Forelimb muscle (tissue), 1 donor: ENCODE measurements around the gene DCDC2B. TPM values are rescaled to one million over a fixed set of nuclear protein-coding genes. Genes with fewer than 3 reads are reported as not detected.

ENCODE experiments used
- DNase-seq: peaks from one replicate; pipeline ENCODE4 v3.0.0-alpha.2; 2013; ENCODE audit warnings: low read depth
- polyA plus RNA-seq: library from polyadenylated mRNA; unstranded; fragments of 120-200 nt; gene quantifications from one replicate; pipeline ENCODE4 v1.2.1, GENCODE V29; 2013; ENCODE audit not compliant: insufficient read length

DCDC2B gene
- polyA plus RNA-seq, 1 donor = 0.66 TPM

GRCh38 chr1:32195972-32196823, 12.7 kb upstream of the DCDC2B start:
- DNase-seq = no peak

DNA sequence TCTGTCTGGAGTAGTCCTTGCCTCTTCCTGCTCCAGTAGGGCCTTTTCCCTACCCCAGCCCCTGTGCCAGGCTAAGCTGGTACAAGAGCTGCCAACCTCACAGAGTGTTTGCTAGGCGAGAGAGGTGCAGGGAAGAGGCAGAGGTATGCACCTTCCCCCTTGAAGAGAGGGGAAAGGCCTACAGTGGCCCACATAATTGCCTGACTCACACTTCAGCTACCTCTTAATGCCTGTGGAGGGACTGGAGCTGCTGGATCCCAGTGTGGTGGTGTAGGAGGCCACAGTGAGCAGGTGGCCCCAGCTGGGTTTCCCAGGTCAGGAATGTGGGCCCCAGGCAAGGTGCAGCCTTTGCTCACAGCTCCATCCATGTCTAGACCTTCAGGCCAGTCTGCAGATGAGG, 11.8 kb upstream of the DCDC2B start:
- no peak for DNase-seq

DNA sequence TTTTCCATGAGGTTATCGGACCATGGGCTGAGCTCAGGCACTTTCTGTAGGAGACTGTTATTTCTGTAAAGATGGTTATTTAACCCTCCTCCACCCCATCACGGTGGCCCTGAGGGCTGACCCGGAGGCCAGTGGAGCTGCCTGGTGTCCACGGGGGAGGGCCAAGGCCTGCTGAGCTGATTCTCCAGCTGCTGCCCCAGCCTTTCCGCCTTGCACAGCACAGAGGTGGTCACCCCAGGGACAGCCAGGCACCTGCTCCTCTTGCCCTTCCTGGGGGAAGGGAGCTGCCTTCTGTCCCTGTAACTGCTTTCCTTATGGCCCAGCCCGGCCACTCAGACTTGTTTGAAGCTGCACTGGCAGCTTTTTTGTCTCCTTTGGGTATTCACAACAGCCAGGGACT, 11.1 kb upstream of the DCDC2B start:
- DNase-seq = no peak

DNA sequence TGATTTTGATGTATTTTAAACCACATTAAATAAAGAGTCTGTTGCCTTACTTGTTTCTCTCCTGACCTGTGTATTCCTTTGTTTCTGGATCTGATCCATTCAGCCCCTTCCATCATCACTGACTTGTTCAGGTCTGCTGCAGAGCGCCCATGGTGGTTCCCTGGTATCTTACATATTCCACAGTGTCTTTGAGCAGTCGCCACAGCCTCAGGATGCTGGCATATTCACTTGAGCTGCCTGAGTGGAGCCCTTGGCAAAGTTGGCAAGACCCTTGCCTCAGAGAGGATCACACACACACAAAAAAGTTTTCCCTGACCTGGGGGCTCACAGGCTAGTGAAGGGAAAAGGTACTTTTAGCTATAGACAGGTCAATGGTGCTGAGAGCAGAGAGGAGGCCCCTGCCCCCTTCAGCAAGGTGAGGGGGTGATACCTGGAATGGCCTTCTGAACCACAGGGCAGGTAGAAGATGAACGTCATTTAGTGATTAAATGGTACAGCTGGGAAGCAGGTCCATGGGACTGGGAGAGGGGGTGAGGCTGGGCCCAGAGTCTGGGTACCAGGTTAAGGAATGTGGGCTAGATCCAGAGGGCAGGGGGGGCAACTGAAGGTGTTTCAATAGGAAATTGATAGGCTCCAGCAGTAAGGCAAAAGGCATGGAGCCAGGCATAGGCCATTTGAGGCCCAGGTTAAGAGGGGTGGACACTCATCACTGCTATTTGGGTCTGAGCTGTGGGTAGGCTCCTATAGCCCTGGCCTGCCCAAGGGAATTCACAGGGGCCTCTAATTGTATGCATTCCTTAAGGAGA, 10.4 kb upstream of the DCDC2B start:
- DNase-seq = no peak

GRCh38 chr1:32199043-32199716, 9.7 kb upstream of the DCDC2B start:
- no peak for DNase-seq

DNA sequence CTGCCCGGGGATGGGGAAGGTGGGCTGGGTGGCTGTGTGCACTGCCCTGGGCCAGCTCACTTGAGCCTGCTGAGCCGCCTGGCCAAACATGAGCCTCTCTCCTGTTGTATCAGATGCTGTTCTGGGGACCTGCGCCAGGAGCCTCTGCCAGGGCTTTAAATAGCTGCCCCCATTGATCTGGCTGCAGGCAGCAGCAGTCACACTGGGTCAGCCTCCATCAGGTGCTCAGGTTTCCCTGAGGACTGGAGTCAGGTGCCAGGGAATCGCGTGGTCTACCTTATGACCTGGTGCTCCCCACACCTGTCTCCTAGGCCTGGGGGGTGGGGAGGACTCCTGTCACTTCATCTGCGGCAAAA, 9.2 kb upstream of the DCDC2B start:
- no peak for DNase-seq

GRCh38 chr1:32200226-32201010, 8.5 kb upstream of the DCDC2B start, which contains the start of gene CCDC28B:
TSS of gene CCDC28B (plus strand) at chr1:32200595. CDS start at chr1:32201936, 1,341 bp downstream.
- no peak for DNase-seq

- no peak for DNase-seq
Measured at GRCh38 chr1:32201011-32201855, 7.7 kb upstream of the DCDC2B start.

DNA sequence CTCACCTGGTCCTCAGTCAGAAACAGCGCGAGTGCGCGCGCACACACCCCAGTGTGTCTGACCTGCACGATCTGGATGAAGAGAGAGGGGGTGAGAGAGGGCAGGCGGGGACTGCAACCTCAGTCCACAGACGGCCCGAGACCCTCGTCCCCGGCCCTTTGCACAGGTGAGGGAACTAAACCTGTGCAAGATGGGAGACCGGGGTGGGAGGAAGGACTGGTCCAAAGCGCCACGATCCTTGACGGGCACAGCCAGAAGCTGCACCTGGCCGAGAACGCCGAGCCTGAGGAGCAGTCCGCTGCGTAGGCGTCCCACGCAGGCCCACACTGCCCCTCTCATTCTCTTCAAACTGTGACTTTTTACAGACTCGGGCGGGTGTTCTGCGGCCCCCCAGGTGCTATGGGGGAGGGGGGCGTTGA, 3.9 kb upstream of the DCDC2B start:
- DNase-seq = no peak

DNA sequence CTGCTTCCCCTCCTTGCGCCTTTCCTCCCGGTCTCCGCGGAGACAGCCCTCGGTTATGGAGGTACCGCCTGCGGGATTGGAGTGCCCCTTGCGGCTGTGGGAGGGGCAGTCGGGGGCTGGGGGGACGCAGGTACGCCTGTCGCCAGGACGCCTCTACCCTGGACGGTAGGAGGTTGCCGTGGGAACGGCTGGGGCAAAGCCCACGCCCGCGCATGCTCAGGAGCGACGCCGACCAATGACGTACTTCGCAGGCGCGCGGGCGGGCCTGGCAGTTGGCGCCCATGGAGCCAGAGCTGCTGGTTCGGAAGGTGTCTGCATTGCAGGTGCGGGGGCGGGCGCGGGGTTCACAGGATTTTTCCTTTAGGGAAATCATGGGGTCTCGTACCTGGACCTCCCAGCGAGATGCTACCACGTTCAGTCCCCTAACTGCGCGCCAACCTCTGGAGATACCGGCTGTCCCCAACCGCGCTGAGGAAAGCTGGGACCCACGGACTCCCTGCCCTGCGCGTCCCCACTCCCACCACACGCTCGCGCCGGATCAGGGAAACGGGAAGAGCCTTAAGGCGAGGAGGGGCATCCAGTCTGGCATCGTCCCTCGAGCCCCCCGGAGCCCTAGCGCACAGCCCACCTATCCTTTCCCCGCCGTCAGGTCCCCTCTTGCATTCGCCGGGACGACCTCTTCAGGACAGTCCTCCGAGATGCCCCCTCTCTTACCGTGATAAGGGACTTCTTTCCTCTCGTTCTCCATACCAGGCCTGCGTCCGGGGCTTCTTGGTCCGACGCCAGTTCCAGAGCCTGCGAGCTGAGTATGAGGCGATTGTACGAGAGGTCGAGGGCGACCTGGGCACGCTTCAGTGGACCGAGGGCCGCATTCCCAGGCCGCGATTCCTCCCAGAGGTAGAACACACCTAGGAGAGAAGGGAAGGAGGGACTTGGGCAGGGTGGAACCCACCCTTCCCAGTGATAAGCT, 3.2 kb upstream of the DCDC2B start, which contains the start of gene IQCC:
TSS of gene IQCC (plus strand) at position 271 of the 970 bp plus-strand sequence. CDS start at position 282, 11 bp downstream.
- DNase-seq = no peak

- no peak for DNase-seq
Measured at GRCh38 chr1:32208469-32208868, 420 bp upstream of the DCDC2B start.

GRCh38 chr1:32215629-32216480, 7.0 kb downstream of the DCDC2B start:
- DNase-seq = no peak

DNA sequence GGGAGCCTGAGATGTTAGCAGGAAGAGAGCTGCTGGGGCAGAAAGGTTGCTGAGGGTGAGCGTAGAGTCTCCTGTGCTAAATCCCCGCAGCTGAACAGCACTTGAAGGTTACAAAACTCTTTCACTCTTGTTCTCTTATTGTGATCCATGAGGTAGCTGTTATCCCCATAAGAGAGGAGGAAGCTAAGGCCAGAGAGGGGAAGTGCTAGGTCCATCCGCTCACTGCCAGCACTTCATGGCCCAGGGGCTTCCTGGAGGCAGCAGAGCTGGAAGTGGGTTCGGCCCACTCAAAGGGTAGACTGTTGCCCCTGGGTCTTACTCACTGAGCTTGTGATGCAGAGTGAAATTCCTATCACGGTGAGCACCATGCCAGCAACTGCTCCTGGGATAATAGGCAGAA, 7.7 kb downstream of the DCDC2B start:
- no peak for DNase-seq

GRCh38 chr1:32219022-32219421, 10.1 kb downstream of the DCDC2B start:
- DNase-seq = no peak

- no peak for DNase-seq
Measured at GRCh38 chr1:32220746-32221580, 12.1 kb downstream of the DCDC2B start.

DNA sequence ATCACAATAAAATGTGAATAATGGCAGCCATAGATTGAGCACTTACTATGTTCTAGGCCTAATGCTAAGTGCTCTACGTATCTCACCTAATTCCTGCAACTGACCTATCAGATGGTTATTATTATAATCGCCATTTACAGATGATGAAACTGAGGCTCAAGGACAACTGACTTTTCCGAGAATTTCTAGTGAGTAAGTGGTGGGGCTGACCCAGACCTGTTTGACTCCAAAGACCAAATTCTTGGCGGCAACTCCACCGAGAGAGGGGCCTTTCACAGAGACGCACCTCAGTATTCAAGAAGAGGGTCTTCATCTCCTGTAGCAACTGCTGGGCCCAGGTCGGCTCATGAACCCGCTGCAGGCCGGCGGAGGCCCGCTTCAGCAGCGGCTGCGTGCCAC, 12.7 kb downstream of the DCDC2B start:
- no peak for DNase-seq
